Endothelial cell of umbilical vein (primary cell): ENCODE measurements around the gene OTOGL. TPM values are rescaled to one million over a fixed set of nuclear protein-coding genes. Genes with fewer than 3 reads are reported as not detected.
"Not testable (repeated sequence)": the region's sequence is repeated elsewhere in the genome, so short reads cannot be mapped to it uniquely, and the experiment has no call there.

ENCODE experiments used
- BruUV-seq: library from RNA; stranded (reverse); fragments of 400-500 nt; replicated peaks from 2 replicates; lab custom pipeline; 2021; lab: Mats Ljungman, UMichigan
- CTCF ChIA-PET: fragments of 300-600, 350-600 bp; sonication (Branson Sonifier 250); formaldehyde crosslinking; loops from one replicate; lab custom pipeline; 2021; ENCODE audit warnings: antibody characterized with exemption, inconsistent platforms; lab: Charles Lee
- POLR2A ChIA-PET: fragments of 300-600, 350-600 bp; sonication (Branson Sonifier 250); formaldehyde crosslinking; loops from one replicate; lab custom pipeline; 2021; ENCODE audit warnings: antibody characterized with exemption, inconsistent platforms; lab: Charles Lee
- DNase-seq: peaks from one replicate; pipeline ENCODE4 v3.0.0-alpha.2; 2011; ENCODE audit warnings: low read depth, low spot score
- FAIRE-seq: peaks from 2 replicates; lab custom pipeline; 2011; peaks lifted over from hg19 to GRCh38; lab: Jason Lieb, UNC
- H2AFZ ChIP-seq: 2 replicates; pipeline ENCODE4 v1.6.0; 2012; ENCODE audit warnings: low read depth, low read length, control low read depth, inconsistent platforms
- H3K27ac ChIP-seq: 2 replicates; pipeline ENCODE4 v1.5.1; 2011; ENCODE audit warnings: low read depth, mild to moderate bottlenecking, control low read depth, low read length, moderate library complexity; ENCODE audit not compliant: insufficient read depth
- H3K27me3 ChIP-seq, 2 experiments: 2 replicates each; pipeline versions ENCODE4 v1.6.0 to v1.6.1; 2011; ENCODE audit warnings: low read length in 2 of 2, mixed read lengths in 1 of 2; ENCODE audit not compliant: control insufficient read depth in 2 of 2, insufficient read depth in 2 of 2
- H3K36me3 ChIP-seq, 2 experiments: 2 replicates in 1 of 2; 3 replicates in 1 of 2; pipeline ENCODE4 v1.5.1; 2011; ENCODE audit warnings: low read length in 2 of 2, mild to moderate bottlenecking in 1 of 2, moderate library complexity in 1 of 2; ENCODE audit not compliant: control insufficient read depth in 2 of 2, insufficient read depth in 2 of 2; ENCODE audit errors: extremely low read depth in 1 of 2
- H3K4me1 ChIP-seq: 3 replicates; pipeline ENCODE4 v1.5.1; 2011; ENCODE audit warnings: mild to moderate bottlenecking, low read length; ENCODE audit not compliant: control insufficient read depth, insufficient read depth; ENCODE audit errors: extremely low read depth
- H3K4me2 ChIP-seq: 2 replicates; pipeline ENCODE4 v1.6.1; 2011; ENCODE audit warnings: low read length, control low read depth, mixed read lengths; ENCODE audit not compliant: insufficient read depth
- H3K4me3 ChIP-seq, 3 experiments: fragments of 200-600 bp in 1 of 3; sonication (generic), shearing (Covaris generic) in 1 of 3; replicated peaks in 1 of 3; 2 replicates each; pipeline ENCODE4 v1.5.1; 2011 to 2016; ENCODE audit warnings: control low read depth in 3 of 3, low read length in 3 of 3, mild to moderate bottlenecking in 2 of 3, inconsistent platforms in 1 of 3, low read depth in 1 of 3, moderate library complexity in 1 of 3; ENCODE audit not compliant: insufficient read depth in 1 of 3
- H3K79me2 ChIP-seq: 2 replicates; pipeline ENCODE4 v1.6.0; 2012; ENCODE audit warnings: low read length, inconsistent platforms; ENCODE audit not compliant: control insufficient read depth, insufficient read depth
- H3K9ac ChIP-seq: replicated peaks from 2 replicates; pipeline ENCODE3; 2011; ENCODE audit warnings: low read length, control low read depth; ENCODE audit not compliant: insufficient read depth; ENCODE audit errors: extremely low read depth
- H3K9me1 ChIP-seq: replicated peaks from 3 replicates; pipeline ENCODE4 v1.6.0; 2011; ENCODE audit warnings: mild to moderate bottlenecking, low read length; ENCODE audit not compliant: control insufficient read depth, insufficient read depth; ENCODE audit errors: extremely low read depth
- H3K9me3 ChIP-seq: replicated peaks from 2 replicates; pipeline ENCODE4 v1.5.1; 2012; ENCODE audit warnings: low read length, inconsistent platforms; ENCODE audit not compliant: control insufficient read depth, insufficient read depth
- H4K20me1 ChIP-seq: replicated peaks from 2 replicates; pipeline ENCODE3; 2011; ENCODE audit warnings: mild to moderate bottlenecking, low read length; ENCODE audit not compliant: control insufficient read depth, insufficient read depth; ENCODE audit errors: extremely low read depth
- CTCF ChIP-seq, 2 donors: IDR thresholded peaks; 1 replicate in 1 of 2; 2 replicates in 1 of 2; pipeline ENCODE4 v1.5.1; 2011; ENCODE audit warnings: low read length in 2 of 2, mild to moderate bottlenecking in 2 of 2, moderate library complexity in 2 of 2, control low read depth in 1 of 2, inconsistent platforms in 1 of 2, low read depth in 1 of 2; ENCODE audit not compliant: insufficient read depth in 1 of 2; ENCODE audit errors: extremely low read depth in 1 of 2
- EZH2 ChIP-seq: IDR thresholded peaks from 2 replicates; pipeline ENCODE4 v1.6.1; 2012; ENCODE audit warnings: borderline replicate concordance, low read depth, mild to moderate bottlenecking, moderate library complexity, low read length, inconsistent platforms; ENCODE audit not compliant: severe bottlenecking
- FOS ChIP-seq: IDR thresholded peaks from 2 replicates; pipeline ENCODE4 v1.6.1; 2011; ENCODE audit warnings: mild to moderate bottlenecking, low read length, moderate library complexity, borderline replicate concordance; ENCODE audit not compliant: insufficient read depth
- JUN ChIP-seq: IDR thresholded peaks from 2 replicates; pipeline ENCODE4 v1.6.1; 2011; ENCODE audit warnings: borderline replicate concordance, low read depth; ENCODE audit not compliant: insufficient read length, insufficient read depth
- MAX ChIP-seq: IDR thresholded peaks from 2 replicates; pipeline ENCODE4 v1.6.1; 2011; ENCODE audit not compliant: insufficient read depth, insufficient read length
- MYC ChIP-seq: IDR thresholded peaks from one replicate; pipeline ENCODE4 v1.6.1; 2011; ENCODE audit warnings: mild to moderate bottlenecking, low read depth, low read length
- POLR2AphosphoS5 ChIP-seq: IDR thresholded peaks from 2 replicates; pipeline ENCODE4 v1.6.1; 2012; ENCODE audit warnings: low read depth, mild to moderate bottlenecking, control low read depth, low read length, moderate library complexity; ENCODE audit not compliant: insufficient read depth
- dilution Hi-C: fragments of 300-500 bp; cut with MboI; formaldehyde crosslinking; loops from one replicate; pipeline ENCODE4 v1.15.0; 2019; ENCODE audit warnings: low sequenced_read_pairs; ENCODE audit not compliant: extremely low pct_ligation_motif_present
- intact Hi-C: fragments of 100-400 bp; cut with micrococcal nuclease; formaldehyde crosslinking; loops from one replicate; pipeline ENCODE4 v1.10.0; 2022
- polyA plus RNA-seq, 4 experiments: library from polyadenylated mRNA; depleted of rRNA in 3 of 4; stranded (reverse) in 3 of 4; unstranded in 1 of 4; fragments of >200 nt; gene quantifications; 2 replicates each; pipeline versions ENCODE4 v1.2.1 to v1.2.3, GENCODE V29; 2011 to 2012; ENCODE audit warnings: missing spikeins in 1 of 4
- total RNA-seq: library from RNA; stranded (reverse); gene quantifications from 2 replicates; pipeline ENCODE4 v1.2.3, GENCODE V29; 2021

The OTOGL gene
- total and polyA plus RNA-seq, 2 donors (not counting 3 experiments of a cell fraction or from before 2014, with no cell fraction given): 1.4 to 2.0 TPM

GRCh38 chr12:80143537-80143936 is 44.2 kb downstream of the OTOGL start:
- H3K4me2 ChIP-seq: no peak overlapping the region
- H3K36me3 ChIP-seq: no peaks in the 10 kb centered on the region
- H3K27ac ChIP-seq: no peak overlapping the region
- peaks cover 0 to 5% of the 10 kb centered on the region in 2 experiments for H3K27me3 ChIP-seq
- H3K9me3 ChIP-seq: no peaks in the 10 kb centered on the region
- no peak for TF ChIP-seq MAX
- no peak for TF ChIP-seq MYC
- TF ChIP-seq FOS: no peak
- no peak for TF ChIP-seq JUN
- TF ChIP-seq EZH2: no peak
- no peak for TF ChIP-seq CTCF (IDR thresholded peaks at IDR 0.05; ENCODE audit: extremely low read depth in 1 of 2, insufficient read depth in 1 of 2, low read depth in 1 of 2, low read length in 2 of 2)
- no peak for TF ChIP-seq POLR2AphosphoS5
- no peak for DNase-seq
- H3K9ac ChIP-seq: no peak overlapping the region
- intact Hi-C loops: no loop called here
- H3K79me2 ChIP-seq: no peaks in the 10 kb centered on the region
- H3K4me1 ChIP-seq: no peaks in the 10 kb centered on the region
- ChIA-PET CTCF (no interaction called here), POLR2A (no interaction called here)
- H2AFZ ChIP-seq: no peak overlapping the region
- BruUV-seq: no TSS peak
- H3K9me1 ChIP-seq: no peaks in the 10 kb centered on the region
- no peak for FAIRE-seq
- no peak overlapping the region for H3K4me3 ChIP-seq
- no peaks in the 10 kb centered on the region for H4K20me1 ChIP-seq
- dilution Hi-C loops: no loop called here

DNA sequence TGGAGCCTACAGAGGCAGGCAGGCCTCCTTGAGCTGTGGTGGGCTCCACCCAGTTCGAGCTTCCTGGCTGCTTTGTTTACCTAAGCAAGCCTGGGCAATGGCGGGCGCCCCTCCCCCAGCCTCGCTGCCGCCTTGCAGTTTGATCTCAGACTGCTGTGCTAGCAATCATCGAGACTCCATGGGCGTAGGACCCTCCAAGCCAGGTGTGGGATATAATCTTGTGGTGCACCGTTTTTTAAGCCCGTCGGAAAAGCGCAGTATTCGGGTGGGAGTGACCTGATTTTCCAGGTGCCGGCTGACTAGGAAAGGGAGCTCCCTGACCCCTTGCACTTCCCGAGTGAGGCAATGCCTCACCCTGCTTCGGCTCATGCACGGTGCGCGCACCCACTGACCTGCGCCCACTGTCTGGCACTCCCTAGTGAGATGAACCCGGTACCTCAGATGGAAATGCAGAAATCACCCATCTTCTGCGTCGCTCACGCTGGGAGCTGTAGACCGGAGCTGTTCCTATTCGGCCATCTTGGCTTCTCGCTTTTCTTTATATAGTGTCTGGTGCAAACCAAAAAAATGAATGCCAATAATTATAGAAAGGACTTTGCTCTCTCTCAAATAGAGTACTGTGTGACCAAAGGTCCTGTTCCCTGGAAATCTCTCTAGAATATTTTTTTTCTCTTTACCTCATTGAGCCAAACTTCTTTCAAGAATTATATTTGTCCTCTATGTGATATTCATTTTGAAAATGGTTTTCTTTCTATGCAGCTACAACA is 50.4 kb downstream of the OTOGL start:
- CTCF ChIA-PET, H3K79me2 ChIP-seq, H4K20me1 ChIP-seq, H3K4me2 ChIP-seq, FAIRE-seq, H3K27ac ChIP-seq, H3K4me3 ChIP-seq, H3K36me3 ChIP-seq, H3K9ac ChIP-seq, dilution Hi-C loops, POLR2A ChIA-PET, H3K9me1 ChIP-seq, H3K27me3 ChIP-seq, H3K4me1 ChIP-seq, intact Hi-C loops, H3K9me3 ChIP-seq, DNase-seq, H2AFZ ChIP-seq, BruUV-seq: not testable (repeated sequence)
